Brain microvascular endothelial cell (primary cell): ENCODE results near the gene COL1A1.
A peak's percentile ranks its signal among the peaks of the same experiment; 100 is the strongest.

Experiments
- DNase-seq: peaks from one replicate; pipeline ENCODE4 v3.0.0-alpha.2; 2020
- H3K27ac ChIP-seq: fragments of 250-450 bp; sonication (Bioruptor Pico); 2 replicates; pipeline ENCODE4 v1.5.1; 2020; ENCODE audit warnings: mild to moderate bottlenecking, moderate library complexity
- H3K27me3 ChIP-seq: fragments of 250-450 bp; sonication (Bioruptor Pico); replicated peaks from 2 replicates; pipeline ENCODE4 v1.5.1; 2020; ENCODE audit warnings: mild to moderate bottlenecking
- H3K36me3 ChIP-seq: fragments of 250-450 bp; sonication (Bioruptor Pico); replicated peaks from 2 replicates; pipeline ENCODE4 v1.5.1; 2020; ENCODE audit warnings: mild to moderate bottlenecking
- H3K4me3 ChIP-seq: 2 replicates; pipeline ENCODE4 v1.5.1; 2011; ENCODE audit warnings: low read depth, mild to moderate bottlenecking, control low read depth, low read length, moderate library complexity
- CTCF ChIP-seq: IDR thresholded peaks from 2 replicates; pipeline ENCODE4 v1.5.1; 2011; ENCODE audit warnings: low read depth, mild to moderate bottlenecking, moderate library complexity, low read length, control low read depth, inconsistent platforms; ENCODE audit errors: missing control alignments
- in situ Hi-C: cut with HindIII; loops from 2 replicates; pipeline ENCODE4 v1.10.0; 2017; ENCODE audit warnings: low sequenced_read_pairs, low pct_ligation_motif_present

The COL1A1 gene

DNA sequence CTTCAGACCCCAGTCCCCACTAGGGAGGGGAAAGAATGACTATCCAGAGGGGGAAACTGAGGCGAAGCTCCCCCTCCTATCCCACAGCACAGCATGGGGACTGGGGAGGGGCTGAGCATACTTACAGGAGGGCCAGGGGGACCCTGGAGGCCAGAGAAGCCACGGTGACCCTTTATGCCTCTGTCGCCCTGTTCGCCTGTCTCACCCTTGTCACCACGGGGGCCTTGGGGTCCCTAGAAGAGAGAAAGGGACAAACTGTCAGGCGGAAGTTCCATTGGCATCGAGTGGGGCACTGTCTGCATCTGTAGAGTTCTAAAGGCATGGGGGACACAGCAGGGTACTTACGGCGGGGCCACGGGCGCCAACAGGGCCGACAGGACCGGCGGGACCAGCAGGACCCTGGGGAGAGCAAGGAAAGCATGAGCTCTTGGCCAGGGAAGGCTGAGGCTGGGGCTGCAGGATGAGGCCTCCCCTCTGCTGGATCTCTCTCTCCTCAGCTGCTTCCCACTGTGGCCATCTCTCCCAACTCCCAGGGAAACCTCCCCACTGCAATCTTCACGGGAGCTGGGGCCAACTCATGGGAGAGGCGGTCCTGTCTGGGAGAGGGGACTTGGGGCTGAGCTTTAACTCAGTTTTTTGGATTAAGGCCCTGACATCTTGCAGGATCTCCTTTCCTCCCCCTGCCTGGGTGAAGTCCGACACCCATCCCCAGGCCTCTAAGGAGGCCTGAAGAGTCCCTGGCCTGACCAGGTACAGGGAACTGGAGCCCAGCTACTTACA lies 13.5 kb downstream of the COL1A1 start:
- H3K36me3 ChIP-seq: peaks cover 95% of the 10 kb centered on the region

GRCh38 chr17:50187394-50187725 lies 14.1 kb downstream of the COL1A1 start:
- peak overlapping the region; percentile 9 for H3K27ac ChIP-seq
- in situ Hi-C loops: no loop called here
- H3K36me3 ChIP-seq: peaks cover 95% of the 10 kb centered on the region
- no peaks in the 10 kb centered on the region for H3K27me3 ChIP-seq
- no peak overlapping the region for H3K4me3 ChIP-seq
- DNase-seq: no peak
- no peak for TF ChIP-seq CTCF

More for the DNA sequence above, 13.5 kb downstream of the COL1A1 start:
- in situ Hi-C loops: no loop called here
- H3K4me3 ChIP-seq: no peak overlapping the region
- TF ChIP-seq CTCF: no peak
- no peaks in the 10 kb centered on the region for H3K27me3 ChIP-seq
- no peak for DNase-seq
- peak overlapping the region; percentile 41 for H3K27ac ChIP-seq

- H3K27ac ChIP-seq: peak overlapping the region; percentile 9
- in situ Hi-C loops: no loop called here
- peak; percentile 68 for DNase-seq
- TF ChIP-seq CTCF: no peak
- no peaks in the 10 kb centered on the region for H3K27me3 ChIP-seq
- peaks cover 95% of the 10 kb centered on the region for H3K36me3 ChIP-seq
- H3K4me3 ChIP-seq: no peak overlapping the region
These were observed 14.6 kb downstream of the COL1A1 start for GRCh38 chr17:50186661-50187393.

GRCh38 chr17:50185631-50186471 lies 15.6 kb downstream of the COL1A1 start:
- Histone ChIP-seq H3K27me3 (no peaks in the 10 kb centered on the region), H3K4me3 (no peak overlapping the region), H3K27ac (peak overlapping the region; percentile 3), H3K36me3 (peaks cover 86% of the 10 kb centered on the region)
- no peak for TF ChIP-seq CTCF
- in situ Hi-C loops: no loop called here
- DNase-seq: no peak

- DNase-seq: no peak
These were observed 16.6 kb downstream of the COL1A1 start for GRCh38 chr17:50184611-50185398.

More at GRCh38 chr17:50184611-50185398, 16.6 kb downstream of the COL1A1 start:
- Histone ChIP-seq H3K36me3 (peaks cover 76% of the 10 kb centered on the region), H3K27ac (peak overlapping the region; percentile 32), H3K27me3 (no peaks in the 10 kb centered on the region), H3K4me3 (peak overlapping the region; percentile 5)
- in situ Hi-C loops: no loop called here
- no peak for TF ChIP-seq CTCF
